A549 (cell line): ENCODE measurements around the gene CTBP2. TPM values are rescaled to one million over a fixed set of nuclear protein-coding genes. Genes with fewer than 3 reads are reported as not detected.

Experiments used
- ATAC-seq, 2 experiments: fragments of 200-7000 bp in 1 of 2; fragments of >200 bp in 1 of 2; cut with Nextera tagmentation in 1 of 2; cut with Tn5 transposase in 1 of 2; 3 replicates each; pipeline versions ENCODE4 v1.8.0 to v1.9.1; 2018 to 2020; ENCODE audit warnings: mild to moderate bottlenecking in 1 of 2, moderate library complexity in 1 of 2
- CTCF ChIA-PET: fragments of 300-600 bp; sonication (Branson Sonifier 250); formaldehyde crosslinking; extraction: SDS; loops from one replicate; lab custom pipeline; 2021; ENCODE audit warnings: antibody characterized with exemption, inconsistent platforms; lab: Yijun Ruan, JAX
- POLR2A ChIA-PET: fragments of 350-600 bp; formaldehyde crosslinking; extraction: SDS; loops from one replicate; lab custom pipeline; 2021; ENCODE audit warnings: antibody characterized with exemption, inconsistent platforms; lab: Yijun Ruan, JAX
- DNase-seq, 2 experiments: peaks; one replicate each; pipeline versions ENCODE4 v3.0.0 to v3.0.0-alpha.2; 2011 to 2016; ENCODE audit warnings: low read depth in 1 of 2, low spot score in 1 of 2
- FAIRE-seq: peaks from 2 replicates; lab custom pipeline; 2011; peaks lifted over from hg19 to GRCh38; lab: Jason Lieb, UNC
- H3K27ac ChIP-seq, 2 experiments: fragments of >200 bp; sonication (Bioruptor Twin); formaldehyde crosslinking; 3 replicates each; pipeline ENCODE4 v1.5.1; 2016 to 2017
- H3K4me1 ChIP-seq: fragments of >200 bp; sonication (Bioruptor Twin); formaldehyde crosslinking; 3 replicates; pipeline ENCODE4 v1.6.1; 2016
- H3K4me2 ChIP-seq: fragments of >200 bp; sonication (Bioruptor Twin); formaldehyde crosslinking; 3 replicates; pipeline ENCODE4 v1.6.1; 2016
- H3K4me3 ChIP-seq: fragments of >200 bp; sonication (Bioruptor Twin); formaldehyde crosslinking; 3 replicates; pipeline ENCODE4 v1.5.1; 2016
- H3K9me3 ChIP-seq: fragments of >200 bp; sonication (Bioruptor Twin); formaldehyde crosslinking; 3 replicates; pipeline ENCODE4 v1.6.1; 2016
- CBX2 ChIP-seq: fragments of 200-600 bp; sonication (generic); IDR thresholded peaks from 2 replicates; pipeline ENCODE4 v1.6.1; 2016; ENCODE audit warnings: low read depth, mild to moderate bottlenecking, borderline replicate concordance
- CBX8 ChIP-seq: fragments of 200-600 bp; sonication (generic); IDR thresholded peaks from 2 replicates; pipeline ENCODE4 v1.6.1; 2016
- CEBPB ChIP-seq, 2 experiments: fragments of >200 bp in 1 of 2; sonication (Bioruptor Twin) in 1 of 2; formaldehyde crosslinking in 1 of 2; IDR thresholded peaks; 2 replicates each; pipeline ENCODE4 v1.6.1; 2012 to 2016
- CHD2 ChIP-seq: fragments of 150-350 bp; IDR thresholded peaks from 2 replicates; pipeline ENCODE4 v1.6.1; 2014; ENCODE audit warnings: low read length; ENCODE audit not compliant: partially characterized antibody
- EHF ChIP-seq: fragments of 250-450 bp; sonication (Bioruptor Pico); IDR thresholded peaks from 2 replicates; pipeline ENCODE4 v1.5.0; 2020; ENCODE audit warnings: mild to moderate bottlenecking
- EHMT2 ChIP-seq: fragments of 200-600 bp; sonication (generic); IDR thresholded peaks from 2 replicates; pipeline ENCODE4 v1.6.1; 2016; ENCODE audit warnings: antibody characterized with exemption, low read depth, mild to moderate bottlenecking, moderate library complexity
- ESRRA ChIP-seq: fragments of 150-350 bp; IDR thresholded peaks from 2 replicates; pipeline ENCODE4 v1.6.1; 2014; ENCODE audit warnings: mild to moderate bottlenecking, low read length, borderline replicate concordance
- FOSL2 ChIP-seq, 2 experiments: fragments of 450-650 bp in 1 of 2; fragments of >200 bp in 1 of 2; sonication (Bioruptor Twin) in 1 of 2; formaldehyde crosslinking; IDR thresholded peaks; 2 replicates each; pipeline versions ENCODE4 v1.5.0 to v1.6.1; 2016 to 2020; ENCODE audit warnings: mild to moderate bottlenecking in 1 of 2, moderate library complexity in 1 of 2
- GATA3 ChIP-seq: IDR thresholded peaks from 2 replicates; pipeline ENCODE4 v1.6.1; 2012; ENCODE audit warnings: borderline replicate concordance
- HEYL ChIP-seq: fragments of 250-450 bp; sonication (Bioruptor Pico); IDR thresholded peaks from 2 replicates; pipeline ENCODE4 v1.8.0; 2021; ENCODE audit warnings: mild to moderate bottlenecking, moderate library complexity
- HOXA7 ChIP-seq: fragments of 250-450 bp; sonication (Bioruptor Pico); IDR thresholded peaks from 2 replicates; pipeline ENCODE4 v1.5.0; 2020; ENCODE audit warnings: mild to moderate bottlenecking, moderate library complexity
- MAFK ChIP-seq: fragments of 450-650 bp; IDR thresholded peaks from 2 replicates; pipeline ENCODE4 v1.6.1; 2014; ENCODE audit not compliant: partially characterized antibody
- MAZ ChIP-seq: fragments of 150-350 bp; IDR thresholded peaks from 2 replicates; pipeline ENCODE4 v1.6.1; 2014; ENCODE audit warnings: antibody characterized with exemption, low read depth, low read length, borderline replicate concordance
- MYC ChIP-seq: IDR thresholded peaks from 2 replicates; pipeline ENCODE4 v1.6.1; 2012; ENCODE audit warnings: mild to moderate bottlenecking, inconsistent platforms, low read length, improper control_type of control experiment, borderline replicate concordance
- PHF8 ChIP-seq: fragments of 200-600 bp; sonication (generic); IDR thresholded peaks from 2 replicates; pipeline ENCODE4 v1.6.1; 2016; ENCODE audit warnings: low read depth, mild to moderate bottlenecking, antibody characterized with exemption, moderate library complexity, borderline replicate concordance
- POLR2A ChIP-seq: IDR thresholded peaks from 2 replicates; pipeline ENCODE4 v1.6.1; 2012; ENCODE audit warnings: mild to moderate bottlenecking, low read length
- RAD21 ChIP-seq, 2 experiments: fragments of >200 bp in 1 of 2; sonication (Bioruptor Twin) in 1 of 2; formaldehyde crosslinking in 1 of 2; IDR thresholded peaks in 1 of 2; conservative IDR thresholded peaks in 1 of 2; 2 replicates in 1 of 2; 3 replicates in 1 of 2; pipeline ENCODE4 v1.6.1; 2012 to 2018; ENCODE audit warnings: inconsistent platforms in 1 of 2
- RCOR1 ChIP-seq: fragments of 150-350 bp; IDR thresholded peaks from 2 replicates; pipeline ENCODE4 v1.6.1; 2014; ENCODE audit warnings: antibody characterized with exemption, low read length, low read depth
- RNF2 ChIP-seq: fragments of 200-600 bp; sonication (generic); IDR thresholded peaks from 2 replicates; pipeline ENCODE4 v1.6.1; 2016; ENCODE audit warnings: low read depth, mild to moderate bottlenecking, antibody characterized with exemption, moderate library complexity, borderline replicate concordance
- SREBF2 ChIP-seq: fragments of 450-650 bp; IDR thresholded peaks from 2 replicates; pipeline ENCODE4 v1.6.1; 2014; ENCODE audit warnings: mild to moderate bottlenecking, moderate library complexity
- TFCP2L1 ChIP-seq: fragments of 250-450 bp; sonication (Bioruptor Pico); IDR thresholded peaks from 2 replicates; pipeline ENCODE4 v1.5.0; 2021; ENCODE audit warnings: mild to moderate bottlenecking
- ZFP36 ChIP-seq: fragments of 450-650 bp; IDR thresholded peaks from 2 replicates; pipeline ENCODE4 v1.6.1; 2014; ENCODE audit warnings: borderline replicate concordance; ENCODE audit not compliant: partially characterized antibody
- ZNF302 ChIP-seq: fragments of 250-450 bp; sonication (Bioruptor Pico); IDR thresholded peaks from 2 replicates; pipeline ENCODE4 v1.9.0; 2021; ENCODE audit warnings: inconsistent platforms, mild to moderate bottlenecking, moderate library complexity
- WGBS: methylation state at CpG from one replicate; pipeline ENCODE4 v1.1.6; 2017; ENCODE audit errors: missing lambda C conversion rate; 5-methylcytosine and 5-hydroxymethylcytosine counted together
- polyA plus RNA-seq, 4 experiments: library from polyadenylated mRNA; depleted of rRNA in 3 of 4; stranded (reverse); fragments of >200 nt; fragmentation: RNase III in 1 of 4; extraction: RNeasy Plus Mini Kit Qiagen cat#74134 plus additional on column Dnase treatment in 1 of 4; gene quantifications; 2 replicates in 3 of 4; 3 replicates in 1 of 4; pipeline ENCODE4 v1.2.3, GENCODE V29; 2011 to 2017
- TF ChIP-seq, protein P1 (sequence below): fragments of 200-600 bp; sonication (generic); IDR thresholded peaks from 2 replicates; pipeline ENCODE4 v1.6.1; 2016; ENCODE audit warnings: antibody characterized with exemption, mild to moderate bottlenecking, moderate library complexity
- TF ChIP-seq, protein P2 (sequence below): IDR thresholded peaks from 2 replicates; pipeline ENCODE4 v1.6.1; 2012; ENCODE audit warnings: low read depth, borderline replicate concordance
- TF ChIP-seq, protein P3 (sequence below): fragments of 250-450 bp; sonication (Bioruptor Pico); IDR thresholded peaks from 2 replicates; pipeline ENCODE4 v1.5.0; 2020; ENCODE audit warnings: low read depth, mild to moderate bottlenecking, moderate library complexity
- TF ChIP-seq, protein P4 (sequence below): fragments of 450-650 bp; IDR thresholded peaks from 2 replicates; pipeline ENCODE4 v1.6.1; 2014; ENCODE audit warnings: antibody characterized with exemption

Gene CTBP2
- polyA plus RNA-seq, 2 of the 4 experiments (the other 2 are of a cell fraction): 74.9 to 78.9 TPM

DNA sequence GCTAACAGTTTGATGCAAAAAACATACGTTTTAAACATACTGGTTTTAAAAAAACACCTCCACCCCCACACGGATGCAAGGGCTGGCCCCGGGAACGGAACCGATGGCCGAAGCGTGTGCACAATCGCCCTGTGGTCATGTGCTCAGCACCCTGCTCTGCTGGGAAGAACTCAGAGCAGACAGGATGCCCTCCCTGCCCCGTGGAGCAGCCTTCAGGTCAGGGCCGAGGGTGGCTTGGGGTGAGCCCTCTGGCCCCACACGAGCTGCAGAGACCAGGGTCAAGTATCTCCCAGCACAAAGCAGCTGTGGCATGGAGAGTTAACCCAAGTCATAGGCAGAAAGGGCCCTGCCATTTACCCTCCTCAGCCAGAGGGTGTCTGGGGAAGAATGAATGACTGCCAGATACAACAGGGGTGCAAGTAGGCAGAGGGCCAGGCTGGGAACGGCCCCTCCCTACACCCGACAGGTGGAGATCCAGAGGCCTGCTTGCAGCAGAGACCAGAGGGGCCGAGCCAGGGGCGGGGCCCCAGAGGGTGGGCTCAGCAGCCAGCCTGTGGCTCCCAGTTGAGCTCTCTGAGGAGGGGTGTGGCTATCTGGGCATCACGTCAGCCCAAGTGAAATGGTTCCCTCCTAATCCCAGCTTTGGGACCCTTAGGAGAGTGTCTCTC, 161.6 kb downstream of the CTBP2 start:
- 90% methylated on average over 13 of the region's 16 CpGs for WGBS
- no peaks in the 10 kb centered on the region for H3K9me3 ChIP-seq
- POLR2A ChIA-PET: no interaction called here
- no peak overlapping the region for H3K4me3 ChIP-seq
- CTCF ChIA-PET: interaction anchor here (0.6 to 3.1 kb wide), 7 partner anchors 15 to 751 kb away, joined by 3 to 9 read pairs (median 3); no protein-coding TSS in a partner anchor
- FAIRE-seq (no peak), DNase-seq (no peak), ATAC-seq (no peak)
- no peak for TF ChIP-seq TFCP2L1 (CRISPR knock-in tag)
- no peak overlapping the region for H3K4me2 ChIP-seq
- H3K4me1 ChIP-seq: no peaks in the 10 kb centered on the region
- H3K27ac ChIP-seq: no peak overlapping the region

DNA sequence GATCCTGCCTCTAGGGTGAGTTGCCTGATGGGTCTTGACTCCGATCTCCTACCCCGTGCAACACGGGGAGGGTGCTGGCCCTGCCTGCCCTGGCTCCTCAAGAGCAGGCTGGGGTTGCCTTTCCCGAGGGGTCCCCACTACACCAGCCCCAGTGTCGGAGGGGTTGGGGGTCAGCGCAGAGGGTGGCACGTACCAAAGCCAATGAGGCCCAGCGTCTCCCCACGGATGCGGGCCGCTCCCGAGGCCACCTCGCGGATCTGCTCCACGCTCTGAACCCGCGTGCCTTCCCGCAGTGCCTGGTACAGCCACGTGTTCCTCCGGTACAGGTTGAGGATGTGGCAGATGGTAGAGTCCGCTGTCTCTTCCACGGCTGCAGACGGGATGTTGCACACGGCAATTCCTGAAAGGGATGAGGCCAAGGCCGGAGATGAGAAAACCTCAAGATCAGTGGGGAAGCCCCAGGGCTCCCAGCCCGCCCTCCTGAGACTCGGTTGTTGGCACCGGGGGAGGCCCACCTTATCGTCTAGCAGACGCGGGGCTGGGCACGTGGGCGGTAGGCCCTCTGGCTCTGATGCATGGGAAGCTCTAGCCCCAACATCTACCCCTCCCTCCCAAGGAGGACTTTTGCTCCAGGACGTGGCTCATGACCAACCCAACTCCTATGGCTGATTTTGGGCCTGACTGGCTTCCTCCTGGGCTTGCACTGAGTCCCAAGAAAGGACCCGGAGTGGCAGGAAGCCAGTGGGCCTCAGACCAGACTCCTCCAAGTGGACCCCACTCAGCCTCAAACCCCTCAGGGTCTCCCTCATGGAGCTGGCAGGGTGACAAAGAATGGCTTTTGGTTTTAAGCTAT, 162.4 kb downstream of the CTBP2 start:
- Histone ChIP-seq H3K9me3 (no peaks in the 10 kb centered on the region), H3K4me2 (no peak overlapping the region), H3K4me3 (no peak overlapping the region), H3K4me1 (no peaks in the 10 kb centered on the region), H3K27ac (no peak overlapping the region)
- TF ChIP-seq FOSL2 (IDR thresholded peaks at IDR 0.05) (no peak), FOSL2 (CRISPR knock-in tag; IDR thresholded peaks at IDR 0.05) (no peak), EHMT2 (no peak), GATA3 (no peak), CEBPB (IDR thresholded peaks at IDR 0.05) (no peak), CHD2 (no peak), SREBF2 (no peak), EHF (CRISPR knock-in tag) (no peak)
- TF ChIP-seq, protein P1, sequence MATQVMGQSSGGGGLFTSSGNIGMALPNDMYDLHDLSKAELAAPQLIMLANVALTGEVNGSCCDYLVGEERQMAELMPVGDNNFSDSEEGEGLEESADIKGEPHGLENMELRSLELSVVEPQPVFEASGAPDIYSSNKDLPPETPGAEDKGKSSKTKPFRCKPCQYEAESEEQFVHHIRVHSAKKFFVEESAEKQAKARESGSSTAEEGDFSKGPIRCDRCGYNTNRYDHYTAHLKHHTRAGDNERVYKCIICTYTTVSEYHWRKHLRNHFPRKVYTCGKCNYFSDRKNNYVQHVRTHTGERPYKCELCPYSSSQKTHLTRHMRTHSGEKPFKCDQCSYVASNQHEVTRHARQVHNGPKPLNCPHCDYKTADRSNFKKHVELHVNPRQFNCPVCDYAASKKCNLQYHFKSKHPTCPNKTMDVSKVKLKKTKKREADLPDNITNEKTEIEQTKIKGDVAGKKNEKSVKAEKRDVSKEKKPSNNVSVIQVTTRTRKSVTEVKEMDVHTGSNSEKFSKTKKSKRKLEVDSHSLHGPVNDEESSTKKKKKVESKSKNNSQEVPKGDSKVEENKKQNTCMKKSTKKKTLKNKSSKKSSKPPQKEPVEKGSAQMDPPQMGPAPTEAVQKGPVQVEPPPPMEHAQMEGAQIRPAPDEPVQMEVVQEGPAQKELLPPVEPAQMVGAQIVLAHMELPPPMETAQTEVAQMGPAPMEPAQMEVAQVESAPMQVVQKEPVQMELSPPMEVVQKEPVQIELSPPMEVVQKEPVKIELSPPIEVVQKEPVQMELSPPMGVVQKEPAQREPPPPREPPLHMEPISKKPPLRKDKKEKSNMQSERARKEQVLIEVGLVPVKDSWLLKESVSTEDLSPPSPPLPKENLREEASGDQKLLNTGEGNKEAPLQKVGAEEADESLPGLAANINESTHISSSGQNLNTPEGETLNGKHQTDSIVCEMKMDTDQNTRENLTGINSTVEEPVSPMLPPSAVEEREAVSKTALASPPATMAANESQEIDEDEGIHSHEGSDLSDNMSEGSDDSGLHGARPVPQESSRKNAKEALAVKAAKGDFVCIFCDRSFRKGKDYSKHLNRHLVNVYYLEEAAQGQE: no peak
- CTCF ChIA-PET: interaction anchor here (0.6 to 3.1 kb wide), 3 partner anchors 39 to 751 kb away, joined by 3 to 8 read pairs (median 3); no protein-coding TSS in a partner anchor
- ATAC-seq (no peak), FAIRE-seq (no peak), DNase-seq (no peak)
- POLR2A ChIA-PET: no interaction called here
- WGBS: 92% methylated on average over 31 of the region's 35 CpGs

DNA sequence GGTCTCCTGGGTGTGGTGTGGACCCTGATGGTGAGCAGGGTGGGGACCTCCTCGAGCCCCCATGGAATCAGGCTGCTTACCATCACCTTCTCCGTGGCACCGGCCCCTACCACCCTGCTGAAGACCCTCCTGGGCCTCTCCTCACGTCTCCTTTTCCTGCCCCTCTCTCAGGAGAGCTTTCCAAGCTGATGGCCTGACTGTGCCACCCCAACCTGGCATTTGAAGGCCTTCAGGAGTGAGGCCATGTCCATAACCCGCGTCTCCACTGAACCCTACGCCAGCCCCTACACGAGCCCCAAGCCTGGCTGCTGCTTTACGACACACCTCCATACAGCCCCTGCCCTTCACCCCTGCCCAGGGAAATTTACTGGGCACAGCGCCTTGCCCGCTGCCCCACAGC, 163.1 kb downstream of the CTBP2 start:
- TF ChIP-seq MAZ (no peak), RNF2 (no peak), RAD21 (conservative IDR thresholded peaks at IDR 0.05 in 1 of 2, IDR thresholded peaks at IDR 0.05 in 1 of 2) (no peak), HOXA7 (no peak), MAFK (no peak), RCOR1 (no peak), PHF8 (no peak), ZFP36 (no peak), HEYL (no peak), ESRRA (no peak), CEBPB (IDR thresholded peaks at IDR 0.05) (no peak), MYC (no peak), ZNF302 (CRISPR knock-in tag) (no peak), CBX8 (no peak), CBX2 (no peak), POLR2A (no peak)
- TF ChIP-seq, protein P2, sequence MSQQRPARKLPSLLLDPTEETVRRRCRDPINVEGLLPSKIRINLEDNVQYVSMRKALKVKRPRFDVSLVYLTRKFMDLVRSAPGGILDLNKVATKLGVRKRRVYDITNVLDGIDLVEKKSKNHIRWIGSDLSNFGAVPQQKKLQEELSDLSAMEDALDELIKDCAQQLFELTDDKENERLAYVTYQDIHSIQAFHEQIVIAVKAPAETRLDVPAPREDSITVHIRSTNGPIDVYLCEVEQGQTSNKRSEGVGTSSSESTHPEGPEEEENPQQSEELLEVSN: no peak
- TF ChIP-seq, protein P3, sequence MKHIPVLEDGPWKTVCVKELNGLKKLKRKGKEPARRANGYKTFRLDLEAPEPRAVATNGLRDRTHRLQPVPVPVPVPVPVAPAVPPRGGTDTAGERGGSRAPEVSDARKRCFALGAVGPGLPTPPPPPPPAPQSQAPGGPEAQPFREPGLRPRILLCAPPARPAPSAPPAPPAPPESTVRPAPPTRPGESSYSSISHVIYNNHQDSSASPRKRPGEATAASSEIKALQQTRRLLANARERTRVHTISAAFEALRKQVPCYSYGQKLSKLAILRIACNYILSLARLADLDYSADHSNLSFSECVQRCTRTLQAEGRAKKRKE: no peak
- TF ChIP-seq, protein P4, sequence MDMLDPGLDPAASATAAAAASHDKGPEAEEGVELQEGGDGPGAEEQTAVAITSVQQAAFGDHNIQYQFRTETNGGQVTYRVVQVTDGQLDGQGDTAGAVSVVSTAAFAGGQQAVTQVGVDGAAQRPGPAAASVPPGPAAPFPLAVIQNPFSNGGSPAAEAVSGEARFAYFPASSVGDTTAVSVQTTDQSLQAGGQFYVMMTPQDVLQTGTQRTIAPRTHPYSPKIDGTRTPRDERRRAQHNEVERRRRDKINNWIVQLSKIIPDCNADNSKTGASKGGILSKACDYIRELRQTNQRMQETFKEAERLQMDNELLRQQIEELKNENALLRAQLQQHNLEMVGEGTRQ: no peak
- Histone ChIP-seq H3K4me2 (no peak overlapping the region), H3K4me1 (no peaks in the 10 kb centered on the region), H3K4me3 (no peak overlapping the region), H3K27ac (no peak overlapping the region), H3K9me3 (no peaks in the 10 kb centered on the region)
- WGBS: 96% methylated on average over 11 of the region's 11 CpGs
- no peak for FAIRE-seq
- CTCF ChIA-PET: interaction anchor here (0.9 kb wide), 1 partner anchor 64 kb away, joined by 3 read pairs; no protein-coding TSS in a partner anchor
- no peak for ATAC-seq
- POLR2A ChIA-PET: no interaction called here
- no peak for DNase-seq
